Transverse colon (tissue), 3 donors: ENCODE results near the gene TNFRSF25.

Experiments used
- CTCF ChIP-seq, 5 experiments: fragments of 200-600 bp in 3 of 5; fragments of 450-650 bp in 2 of 5; sonication (generic) in 3 of 5; IDR thresholded peaks; 1 replicate in 2 of 5; 2 replicates in 3 of 5; pipeline ENCODE4 v1.5.1; 2016 to 2017; ENCODE audit warnings: antibody characterized with exemption in 5 of 5, inconsistent platforms in 3 of 5, mild to moderate bottlenecking in 2 of 5, moderate library complexity in 1 of 5
- POLR2A ChIP-seq: fragments of 450-650 bp; IDR thresholded peaks from one replicate; pipeline ENCODE4 v1.6.1; 2016; ENCODE audit warnings: antibody characterized with exemption, mild to moderate bottlenecking, moderate library complexity

DNA sequence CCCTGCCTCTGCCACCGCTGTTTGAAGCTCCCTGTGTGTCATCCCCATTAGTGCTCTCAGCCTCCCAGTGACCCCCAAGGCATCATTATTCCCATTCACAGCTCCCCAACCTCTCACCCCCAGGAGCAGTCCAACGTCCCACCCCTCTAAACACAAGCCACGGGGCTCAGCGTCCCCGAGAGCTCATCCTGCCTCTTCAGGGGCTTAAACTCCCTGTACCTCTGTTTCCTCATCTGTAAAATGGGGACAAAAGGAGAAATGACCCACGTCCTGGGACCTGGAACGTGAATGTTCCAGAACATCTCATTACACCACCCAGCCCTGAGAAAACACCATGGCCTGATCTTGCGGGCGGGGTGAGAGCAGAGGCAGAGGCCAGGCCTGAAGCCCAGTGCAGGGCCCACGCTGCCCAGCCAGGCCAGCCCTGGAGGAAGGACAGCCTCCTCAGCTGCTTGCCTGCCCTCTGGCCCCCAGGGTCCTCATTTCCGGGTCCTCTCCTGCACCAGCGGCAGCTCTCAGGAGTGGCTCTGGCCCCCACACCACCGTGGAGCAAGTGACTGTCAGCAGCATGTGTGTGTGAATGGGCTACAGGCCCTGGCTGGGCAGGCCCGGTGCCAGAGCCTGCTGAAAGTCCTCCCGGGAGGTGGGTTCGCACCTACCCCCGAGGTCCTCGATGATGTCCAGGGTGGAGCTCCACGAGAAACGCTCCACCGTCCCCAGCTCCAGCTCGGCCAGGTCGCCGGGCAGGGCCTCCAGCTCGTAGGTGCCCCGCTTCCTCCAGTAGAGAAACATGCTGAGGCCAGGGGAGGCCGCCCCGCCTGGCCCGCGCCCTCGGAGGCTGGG lies 39.6 kb upstream of the TNFRSF25 start:
- no peak for TF ChIP-seq POLR2A
- TF ChIP-seq CTCF (IDR thresholded peaks at IDR 0.05): no peak
